ENCODE measurements around the gene LILRA1. TPM values are rescaled to one million over a fixed set of nuclear protein-coding genes. Genes with fewer than 3 reads are reported as not detected.
"Not testable (repeated sequence)": the region's sequence is repeated elsewhere in the genome, so short reads cannot be mapped to it uniquely, and the experiment has no call there.

LILRA1 gene
- total and polyA plus RNA-seq, 10 of the 15 experiments (the other 5 are each of a cell fraction or from before 2014, with no cell fraction given) = 0.04 TPM; not detected in 9

- CTCF ChIA-PET, POLR2A ChIA-PET: not testable (repeated sequence)
Observed at GRCh38 chr19:54595680-54596436, 2.4 kb downstream of the LILRA1 start.

GRCh38 chr19:54600212-54600611 lies 6.8 kb downstream of the LILRA1 start:
- SMC1A ChIA-PET (ENCODE audit: uncharacterized antibody, unreplicated experiment) = no interaction called here
- in situ Hi-C loops (cut with MboI) (no loop called here), intact Hi-C loops (cut with micrococcal nuclease; ENCODE audit: unreplicated experiment) (no loop called here)
- Histone ChIP-seq H3K9me3 (replicated peaks; ENCODE audit: control insufficient read depth, insufficient read depth, low read length) (peaks cover 5% of the 10 kb centered on the region), H3K4me1 (ENCODE audit: control insufficient read depth, insufficient read depth, low read length) (no peaks in the 10 kb centered on the region), H3K36me3 (ENCODE audit: control insufficient read depth in 2 of 2, insufficient read depth in 2 of 2, low read length in 1 of 2) (no peaks in the 10 kb centered on the region), H4K20me1 (ENCODE audit: control insufficient read depth, insufficient read depth) (no peaks in the 10 kb centered on the region), H3K79me2 (ENCODE audit: control insufficient read depth, insufficient read depth, low read length) (no peaks in the 10 kb centered on the region), H2AFZ (ENCODE audit: control insufficient read depth, low read depth, low read length) (no peak overlapping the region), H3K27me3 (replicated peaks in 1 of 2; ENCODE audit: control insufficient read depth in 2 of 2, insufficient read depth in 2 of 2, low read length in 1 of 2) (peaks cover 0 to 5% of the 10 kb centered on the region in 2 experiments; a peak in 3 of 4 replicates), H3K4me2 (ENCODE audit: control insufficient read depth, insufficient read depth) (no peak overlapping the region), H3K9ac (ENCODE audit: control insufficient read depth, insufficient read depth, low read length) (no peak overlapping the region), H3K4me3 (no peak overlapping the region), H3K27ac (ENCODE audit: control insufficient read depth, insufficient read depth) (no peak overlapping the region)
- WGBS (ENCODE audit: insufficient coverage, insufficient replicate concordance, low lambda C conversion rate, missing lambda C conversion rate) = 31% methylated on average over 5 of the region's 5 CpGs
- POLR2A ChIA-PET = no interaction called here
- FAIRE-seq (peak; percentile 57), DNase-seq (ENCODE audit: low read depth, low spot score) (no peak), ATAC-seq (no peak)
- BruUV-seq (replicated peaks) = no TSS peak
- CTCF ChIA-PET = interaction anchor here (1.7 kb wide), 1 partner anchor 74 kb away, joined by 3 read pairs; no protein-coding TSS in a partner anchor
- RAD21 ChIA-PET (ENCODE audit: unreplicated experiment) = no interaction called here
- TF ChIP-seq PBX3 (IDR thresholded peaks at IDR 0.05; ENCODE audit: insufficient replicate concordance, low read depth, low read length) (no peak), ZBED1 (IDR thresholded peaks at IDR 0.05; ENCODE audit: borderline replicate concordance) (no peak), ZBTB40 (IDR thresholded peaks at IDR 0.05; ENCODE audit: borderline replicate concordance) (no peak), MYC (IDR thresholded peaks at IDR 0.05; ENCODE audit: insufficient read depth, insufficient read length, insufficient replicate concordance, low read length, severe bottlenecking) (no peak), SMC3 (IDR thresholded peaks at IDR 0.05; ENCODE audit: borderline replicate concordance, low read length) (peak; percentile 28; the same call in 1 of the 2 replicates), KLF5 (IDR thresholded peaks at IDR 0.05; ENCODE audit: partially characterized antibody) (no peak), RAD21 (IDR thresholded peaks at IDR 0.05; ENCODE audit: insufficient read depth, low read depth, low read length) (peak; percentile 39; the same call in 1 of the 2 replicates)

More at GRCh38 chr19:54595680-54596436, 2.4 kb downstream of the LILRA1 start:
- ATAC-seq; H4K20me1 ChIP-seq (ENCODE audit: control insufficient read depth, insufficient read depth); H3K27ac ChIP-seq (ENCODE audit: control insufficient read depth, insufficient read depth); RAD21 ChIA-PET (ENCODE audit: unreplicated experiment); H3K79me2 ChIP-seq (ENCODE audit: control insufficient read depth, insufficient read depth, low read length); H3K4me2 ChIP-seq (ENCODE audit: control insufficient read depth, insufficient read depth); H3K9ac ChIP-seq (ENCODE audit: control insufficient read depth, insufficient read depth, low read length); H3K9me3 ChIP-seq (replicated peaks; ENCODE audit: control insufficient read depth, insufficient read depth, low read length); H3K36me3 ChIP-seq (ENCODE audit: control insufficient read depth in 2 of 2, insufficient read depth in 2 of 2, low read length in 1 of 2); in situ Hi-C loops (cut with MboI); H3K4me3 ChIP-seq; H2AFZ ChIP-seq (ENCODE audit: control insufficient read depth, low read depth, low read length); intact Hi-C loops (cut with micrococcal nuclease; ENCODE audit: unreplicated experiment); BruUV-seq (replicated peaks); H3K4me1 ChIP-seq (ENCODE audit: control insufficient read depth, insufficient read depth, low read length); H3K27me3 ChIP-seq (replicated peaks in 1 of 2; ENCODE audit: control insufficient read depth in 2 of 2, insufficient read depth in 2 of 2, low read length in 1 of 2); DNase-seq (ENCODE audit: low read depth, low spot score); FAIRE-seq: not testable (repeated sequence)
- SMC1A ChIA-PET (ENCODE audit: uncharacterized antibody, unreplicated experiment) = interaction anchor here (1.2 kb wide), 1 partner anchor 44 kb away, joined by 3 read pairs; no protein-coding TSS in a partner anchor
- WGBS (ENCODE audit: insufficient coverage, insufficient replicate concordance, low lambda C conversion rate, missing lambda C conversion rate) = 34% methylated on average over 23 of the region's 26 CpGs

All from GM12878 (cell line).